Measurements from ENCODE around the gene TMEM205. TPM values are rescaled to one million over a fixed set of nuclear protein-coding genes. Genes with fewer than 3 reads are reported as not detected.

The TMEM205 gene
- total RNA-seq, 2 donors from 2014 or later = 35.8 to 54.3 TPM

Other genes starting within 250 kb of the TMEM205 start
- 10 to 100 TPM; 26.6 to 48.3 TPM for gene SPC24, start 190.5 kb downstream of the TMEM205 start, total RNA-seq
- 1 to 10 TPM; 3.9 to 5.2 TPM for gene KANK2, start 148.7 kb downstream of the TMEM205 start, total RNA-seq
- not detected for gene ANGPTL8, start 106.6 kb downstream of the TMEM205 start, total RNA-seq
- 1 to 10 TPM; 1.7 to 2.6 TPM for gene DOCK6, start 83.7 kb downstream of the TMEM205 start, total RNA-seq
- gene TSPAN16, start 50.1 kb downstream of the TMEM205 start, total RNA-seq = not detected
- gene RAB3D, start 6.6 kb downstream of the TMEM205 start, total RNA-seq = 10 to 100 TPM; 17.5 to 33.4 TPM
- gene CCDC159, start 251 bp upstream of the TMEM205 start, total RNA-seq = 10 to 100 TPM; 26.5 to 37.8 TPM
- 10 to 100 TPM in 1 of 2 donors, 1 to 10 TPM in 1; 9.4 to 11.3 TPM for gene PLPPR2, start 9.2 kb upstream of the TMEM205 start, total RNA-seq
- 1 to 10 TPM; 1.6 to 3.0 TPM for gene SWSAP1, start 28.4 kb upstream of the TMEM205 start, total RNA-seq
- 1 to 10 TPM; 3.0 to 5.1 TPM for gene EPOR, start 38.0 kb upstream of the TMEM205 start, total RNA-seq
- gene RGL3, start 73.0 kb upstream of the TMEM205 start, total RNA-seq = not detected
- not detected for gene ODAD3, start 88.9 kb upstream of the TMEM205 start, total RNA-seq
- 100 to 1,000 TPM; 303 to 321 TPM for gene PRKCSH, start 89.4 kb upstream of the TMEM205 start, total RNA-seq
- under 1 TPM in 1 of 2 donors, not detected in 1; 0.40 TPM for gene ELAVL3, start 134.8 kb upstream of the TMEM205 start, total RNA-seq
- 10 to 100 TPM; 23.7 to 23.8 TPM for gene ZNF653, start 159.6 kb upstream of the TMEM205 start, total RNA-seq
- gene ECSIT, start 182.9 kb upstream of the TMEM205 start, total RNA-seq = 10 to 100 TPM; 27.0 to 37.3 TPM
- gene CNN1, start 192.6 kb upstream of the TMEM205 start, total RNA-seq = not detected
- gene ELOF1, start 213.0 kb upstream of the TMEM205 start, total RNA-seq = 10 to 100 TPM; 58.3 to 95.1 TPM
- 1 to 10 TPM; 3.0 to 3.5 TPM for gene ACP5, start 231.4 kb upstream of the TMEM205 start, total RNA-seq